Measurements from ENCODE around the gene FGF12.

The FGF12 gene

GRCh38 chr3:192655628-192656027, 71.7 kb downstream of the FGF12 start:
- ChIA-PET POLR2A (no interaction called here), CTCF (no interaction called here)
- no peak for TF ChIP-seq CTCF (IDR thresholded peaks at IDR 0.05; ENCODE audit: insufficient read depth, low read length, missing control alignments)
- H3K4me3 ChIP-seq (ENCODE audit: low read depth, low read length): no peak overlapping the region
- no peak for DNase-seq (ENCODE audit: low read depth, low spot score)

- POLR2A ChIA-PET: no interaction called here
Observed at GRCh38 chr3:192655040-192655439, 72.3 kb downstream of the FGF12 start.

GRCh38 chr3:192653862-192654261, 73.5 kb downstream of the FGF12 start:
- DNase-seq (ENCODE audit: low read depth, low spot score): no peak
- no peak overlapping the region for H3K4me3 ChIP-seq (ENCODE audit: low read depth, low read length)
- no peak for TF ChIP-seq CTCF (IDR thresholded peaks at IDR 0.05; ENCODE audit: insufficient read depth, low read length, missing control alignments)
- CTCF ChIA-PET: no interaction called here
- POLR2A ChIA-PET: no interaction called here

More at GRCh38 chr3:192655040-192655439, 72.3 kb downstream of the FGF12 start:
- no peak overlapping the region for H3K4me3 ChIP-seq (ENCODE audit: low read depth, low read length)
- no peak for DNase-seq (ENCODE audit: low read depth, low spot score)
- TF ChIP-seq CTCF (IDR thresholded peaks at IDR 0.05; ENCODE audit: insufficient read depth, low read length, missing control alignments): no peak
- CTCF ChIA-PET: no interaction called here

GRCh38 chr3:192652727-192653126, 74.6 kb downstream of the FGF12 start:
- DNase-seq (ENCODE audit: low read depth, low spot score): no peak
- ChIA-PET POLR2A (no interaction called here), CTCF (no interaction called here)
- no peak for TF ChIP-seq CTCF (IDR thresholded peaks at IDR 0.05; ENCODE audit: insufficient read depth, low read length, missing control alignments)
- H3K4me3 ChIP-seq (ENCODE audit: low read depth, low read length): no peak overlapping the region

GRCh38 chr3:192651836-192652512, 75.4 kb downstream of the FGF12 start:
- TF ChIP-seq CTCF (IDR thresholded peaks at IDR 0.05; ENCODE audit: insufficient read depth, low read length, missing control alignments): no peak
- H3K4me3 ChIP-seq (ENCODE audit: low read depth, low read length): no peak overlapping the region
- POLR2A ChIA-PET: no interaction called here
- no peak for DNase-seq (ENCODE audit: low read depth, low spot score)
- CTCF ChIA-PET: interaction anchor here (0.6 kb wide), 1 partner anchor 161 kb away, joined by 3 read pairs; no protein-coding TSS in a partner anchor

- no peak for DNase-seq (ENCODE audit: low read depth, low spot score)
- ChIA-PET POLR2A (no interaction called here), CTCF (no interaction called here)
- TF ChIP-seq CTCF (IDR thresholded peaks at IDR 0.05; ENCODE audit: insufficient read depth, low read length, missing control alignments): no peak
- H3K4me3 ChIP-seq (ENCODE audit: low read depth, low read length): no peak overlapping the region
Observed at GRCh38 chr3:192645437-192645836, 81.9 kb downstream of the FGF12 start.
